ENCODE data around the gene AP1B1. TPM values are rescaled to one million over a fixed set of nuclear protein-coding genes. Genes with fewer than 3 reads are reported as not detected.

AP1B1 gene
- total and polyA plus RNA-seq, 2 donors from 2014 or later: 50.5 to 82.9 TPM

- FAIRE-seq (no peak), DNase-seq (no peak)
- Histone ChIP-seq H3K9me3 (ENCODE audit: control insufficient read depth in 2 of 3, insufficient read depth in 1 of 3, low read length in 3 of 3) (no peaks in the 10 kb centered on the region), H3K4me1 (ENCODE audit: control insufficient read depth in 2 of 3, insufficient read depth in 2 of 3, low read depth in 1 of 3, low read length in 3 of 3) (no peaks in the 10 kb centered on the region), H3K27me3 (ENCODE audit: control insufficient read depth, insufficient read depth, low read length) (no peaks in the 10 kb centered on the region), H3K4me3 (ENCODE audit: low read length in 3 of 3) (no peak overlapping the region), H3K9ac (ENCODE audit: low read length in 3 of 3) (no peak overlapping the region), H3K27ac (ENCODE audit: low read depth in 2 of 2, low read length in 2 of 2) (no peak overlapping the region), H3K36me3 (ENCODE audit: control insufficient read depth in 2 of 3, insufficient read depth in 3 of 3, low read length in 3 of 3) (peaks cover 0 to 51% (median 39%) of the 10 kb centered on the region in 3 donors)
- TF ChIP-seq CTCF (IDR thresholded peaks at IDR 0.05; ENCODE audit: borderline replicate concordance, extremely low read depth, insufficient read depth): no peak
- intact Hi-C loops (cut with DNase I): no loop called here
Observed at GRCh38 chr22:29341056-29341848, 47.1 kb downstream of the AP1B1 start.

GRCh38 chr22:29340566-29340965, 47.8 kb downstream of the AP1B1 start:
- Histone ChIP-seq H3K4me1 (ENCODE audit: control insufficient read depth in 2 of 3, insufficient read depth in 2 of 3, low read depth in 1 of 3, low read length in 3 of 3) (no peaks in the 10 kb centered on the region), H3K27me3 (ENCODE audit: control insufficient read depth, insufficient read depth, low read length) (no peaks in the 10 kb centered on the region), H3K4me3 (ENCODE audit: low read length in 3 of 3) (no peak overlapping the region), H3K36me3 (ENCODE audit: control insufficient read depth in 2 of 3, insufficient read depth in 3 of 3, low read length in 3 of 3) (peaks cover 0 to 55% (median 41%) of the 10 kb centered on the region in 3 donors), H3K9me3 (ENCODE audit: control insufficient read depth in 2 of 3, insufficient read depth in 1 of 3, low read length in 3 of 3) (no peaks in the 10 kb centered on the region), H3K27ac (ENCODE audit: low read depth in 2 of 2, low read length in 2 of 2) (no peak overlapping the region), H3K9ac (ENCODE audit: low read length in 3 of 3) (no peak overlapping the region)
- DNase-seq (no peak), FAIRE-seq (no peak)
- intact Hi-C loops (cut with DNase I): no loop called here
- no peak for TF ChIP-seq CTCF (IDR thresholded peaks at IDR 0.05; ENCODE audit: borderline replicate concordance, extremely low read depth, insufficient read depth)

GRCh38 chr22:29339381-29340235, 48.8 kb downstream of the AP1B1 start:
- Histone ChIP-seq H3K27me3 (ENCODE audit: control insufficient read depth, insufficient read depth, low read length) (no peaks in the 10 kb centered on the region), H3K9me3 (ENCODE audit: control insufficient read depth in 2 of 3, insufficient read depth in 1 of 3, low read length in 3 of 3) (no peaks in the 10 kb centered on the region), H3K9ac (ENCODE audit: low read length in 3 of 3) (no peak overlapping the region), H3K27ac (ENCODE audit: low read depth in 2 of 2, low read length in 2 of 2) (no peak overlapping the region), H3K4me1 (ENCODE audit: control insufficient read depth in 2 of 3, insufficient read depth in 2 of 3, low read depth in 1 of 3, low read length in 3 of 3) (no peaks in the 10 kb centered on the region), H3K4me3 (ENCODE audit: low read length in 3 of 3) (no peak overlapping the region), H3K36me3 (ENCODE audit: control insufficient read depth in 2 of 3, insufficient read depth in 3 of 3, low read length in 3 of 3) (peaks cover 0 to 59% (median 41%) of the 10 kb centered on the region in 3 donors)
- intact Hi-C loops (cut with DNase I): no loop called here
- no peak for FAIRE-seq
- TF ChIP-seq CTCF (IDR thresholded peaks at IDR 0.05; ENCODE audit: borderline replicate concordance, extremely low read depth, insufficient read depth): no peak
- DNase-seq: no peak
